GM03348 (cell line): ENCODE results near the gene MRNIP.

Experiments used
- DNase-seq: peaks from one replicate; pipeline ENCODE4 v3.0.0; 2012; ENCODE audit warnings: low spot score

MRNIP gene

DNA sequence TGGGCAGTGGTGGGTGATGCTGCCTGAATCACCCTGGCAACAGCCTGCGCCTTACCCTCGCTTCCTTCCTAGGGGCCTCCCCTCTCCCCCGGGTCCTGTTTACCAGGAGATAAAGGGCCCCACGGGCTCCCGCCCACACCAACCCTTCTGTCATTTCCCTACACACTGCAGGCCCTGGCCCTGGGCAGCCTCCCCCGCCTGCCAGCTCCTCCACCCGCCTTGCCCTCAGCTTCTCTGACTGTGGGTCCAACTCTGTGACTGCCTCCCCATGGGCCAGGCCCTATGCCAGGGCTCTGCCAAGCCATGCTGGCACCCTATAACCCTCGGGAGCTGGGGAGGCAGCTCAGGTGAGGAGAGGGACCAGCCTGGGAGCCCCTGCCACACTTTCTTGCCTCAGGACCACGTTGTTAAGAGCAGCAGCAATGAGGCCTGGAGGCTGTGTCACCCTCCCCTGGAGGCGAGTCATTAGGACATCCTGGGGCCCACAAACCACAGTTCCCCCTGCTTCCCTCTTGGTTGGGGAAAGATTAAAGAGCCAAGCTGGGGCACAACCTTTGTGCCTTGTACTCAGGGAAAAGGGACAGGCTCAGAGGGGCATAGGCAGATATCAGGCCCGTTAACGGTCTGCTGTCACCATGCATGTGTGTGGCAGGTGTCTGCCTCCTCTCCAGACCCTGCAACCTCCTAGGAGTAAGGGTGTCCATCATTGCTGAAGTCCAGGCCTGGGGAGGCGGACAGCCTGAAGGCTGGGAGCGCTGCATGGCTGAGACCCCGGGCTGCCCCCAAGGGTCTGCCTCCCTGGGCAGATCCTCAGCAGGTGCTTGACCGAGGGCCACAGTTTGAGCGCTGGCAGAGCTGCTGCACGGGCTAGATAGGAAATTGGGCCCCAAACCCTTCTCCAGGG is 54.7 kb downstream of the MRNIP start:
- DNase-seq: no peak

DNA sequence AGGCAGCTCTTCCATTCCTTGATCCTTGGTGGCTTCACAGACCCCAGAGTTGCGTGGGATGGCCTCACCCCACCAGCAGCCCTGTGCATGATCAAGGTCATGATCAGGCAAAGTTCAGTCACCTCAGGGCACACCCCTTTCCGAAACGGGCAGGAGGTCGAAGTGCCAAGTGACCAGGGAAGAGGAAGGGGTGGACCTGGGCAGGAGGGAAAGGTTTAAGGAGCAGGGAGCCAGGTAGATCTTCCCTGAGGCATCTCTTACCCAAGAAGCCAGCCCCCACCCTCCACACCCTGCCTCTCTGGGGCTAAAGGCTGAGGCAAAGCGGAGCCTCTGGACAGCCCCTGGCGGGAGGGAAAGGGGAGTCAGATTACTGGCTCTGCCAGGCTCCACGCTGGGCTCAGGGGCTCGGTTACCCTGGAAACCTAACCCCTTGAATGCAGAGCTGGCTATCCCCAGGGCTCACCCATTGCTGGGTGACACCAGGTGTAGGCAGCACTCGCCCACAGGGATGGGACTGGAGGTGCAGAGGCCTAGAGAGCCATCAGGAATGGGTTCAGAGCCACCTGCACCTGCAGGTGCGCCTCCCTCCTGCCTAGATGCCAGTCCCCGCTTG is 55.6 kb downstream of the MRNIP start:
- DNase-seq: no peak

DNA sequence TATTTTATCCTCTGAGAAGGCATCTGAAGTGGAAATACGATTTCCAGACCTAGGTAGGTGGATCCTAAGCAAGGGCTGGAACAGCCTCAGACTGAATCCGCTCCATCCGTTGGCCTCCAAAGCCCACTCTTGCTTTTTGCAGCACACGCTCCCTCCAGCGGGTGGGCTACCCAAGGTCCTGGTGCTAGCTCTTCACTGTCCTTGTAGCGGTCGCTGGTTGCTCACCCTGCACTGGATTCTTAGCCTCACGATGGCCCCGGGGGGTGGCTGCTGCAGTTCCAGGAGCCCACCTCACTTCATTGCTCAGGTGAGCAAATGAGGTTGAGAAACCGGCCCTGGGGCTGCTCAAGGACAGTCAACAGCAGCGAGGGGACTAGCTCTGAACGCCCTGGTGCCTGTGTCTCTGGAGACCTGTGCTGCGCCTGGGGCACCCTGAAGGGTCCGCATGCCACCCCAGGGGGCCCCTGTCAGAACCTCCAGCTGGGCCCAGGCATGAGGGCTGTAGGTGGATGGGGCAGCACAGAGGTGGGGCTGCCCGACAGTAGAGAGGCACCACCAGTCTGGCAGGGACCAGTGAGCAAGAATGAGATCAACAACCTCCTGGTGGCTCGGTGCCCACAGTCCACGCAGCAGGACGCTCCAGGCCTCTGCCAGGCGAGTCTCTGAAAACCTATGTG is 56.3 kb downstream of the MRNIP start:
- DNase-seq: no peak

DNA sequence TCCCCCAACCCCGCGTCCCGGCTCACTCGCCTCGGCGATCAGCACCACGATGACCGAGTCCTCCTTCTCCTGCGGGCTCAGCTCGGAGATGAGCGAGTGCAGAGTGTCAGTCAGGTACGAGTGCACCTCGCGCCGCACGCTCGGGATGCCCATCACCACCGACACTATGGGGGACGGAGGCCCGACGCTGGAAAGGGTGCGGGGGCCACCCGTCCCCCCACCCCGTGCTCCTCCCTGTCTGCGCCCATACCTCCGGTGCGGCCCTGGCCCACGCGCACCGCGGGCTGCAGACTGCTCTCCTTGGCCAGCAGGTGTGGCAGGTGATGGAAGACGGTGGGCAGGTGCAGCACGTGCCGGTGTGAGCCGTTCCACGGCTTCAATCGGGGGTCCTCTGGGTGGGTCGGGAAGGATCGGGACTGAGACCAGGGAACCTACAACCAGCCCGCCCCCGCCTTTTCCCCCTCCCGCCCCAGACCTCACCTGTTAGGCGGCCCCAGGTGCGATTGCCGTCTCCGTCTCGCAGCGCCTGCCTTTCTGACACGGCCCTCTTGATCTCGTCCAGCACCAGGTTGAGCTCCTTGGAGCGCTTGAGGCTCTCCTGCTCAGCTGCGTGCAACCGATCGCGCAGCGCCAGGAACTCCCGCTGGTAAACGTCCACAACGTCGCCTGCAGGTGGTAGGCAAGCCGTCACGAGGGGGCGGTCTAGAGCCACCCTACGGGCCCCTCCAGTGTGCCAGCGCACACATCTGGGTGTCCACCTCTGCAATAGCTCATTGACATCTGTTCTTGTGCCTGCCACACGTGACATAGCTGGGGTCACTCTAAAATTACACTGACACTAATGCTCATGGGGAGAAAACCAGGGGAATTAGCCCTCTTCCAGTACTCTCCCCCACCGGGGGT is 57.1 kb downstream of the MRNIP start:
- peak; percentile 67 for DNase-seq

DNA sequence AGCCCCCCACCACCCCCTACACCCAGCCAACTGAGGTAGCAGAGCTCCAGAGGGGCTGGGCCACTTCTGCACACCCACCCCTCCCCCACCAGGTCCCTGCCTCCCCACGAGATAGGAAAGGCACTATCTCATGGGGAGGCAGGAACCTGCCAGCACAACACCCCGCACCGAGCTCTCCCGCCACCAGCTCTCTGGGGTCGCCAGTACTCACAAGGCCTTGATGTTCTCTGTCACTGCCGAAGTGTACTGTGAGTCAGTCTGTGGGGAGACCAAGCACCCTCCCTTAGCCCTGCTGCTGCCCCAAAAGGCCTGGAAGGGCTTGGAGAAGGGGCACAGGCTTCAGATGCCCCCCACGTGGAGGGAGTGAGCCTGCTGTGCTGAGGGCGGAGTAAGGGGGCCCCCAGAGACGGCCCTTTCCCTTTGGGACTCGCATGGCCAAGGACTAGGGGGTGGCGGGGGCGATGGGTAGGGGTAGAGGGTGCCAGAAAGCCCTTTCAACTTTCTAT is 57.9 kb downstream of the MRNIP start:
- no peak for DNase-seq

DNA sequence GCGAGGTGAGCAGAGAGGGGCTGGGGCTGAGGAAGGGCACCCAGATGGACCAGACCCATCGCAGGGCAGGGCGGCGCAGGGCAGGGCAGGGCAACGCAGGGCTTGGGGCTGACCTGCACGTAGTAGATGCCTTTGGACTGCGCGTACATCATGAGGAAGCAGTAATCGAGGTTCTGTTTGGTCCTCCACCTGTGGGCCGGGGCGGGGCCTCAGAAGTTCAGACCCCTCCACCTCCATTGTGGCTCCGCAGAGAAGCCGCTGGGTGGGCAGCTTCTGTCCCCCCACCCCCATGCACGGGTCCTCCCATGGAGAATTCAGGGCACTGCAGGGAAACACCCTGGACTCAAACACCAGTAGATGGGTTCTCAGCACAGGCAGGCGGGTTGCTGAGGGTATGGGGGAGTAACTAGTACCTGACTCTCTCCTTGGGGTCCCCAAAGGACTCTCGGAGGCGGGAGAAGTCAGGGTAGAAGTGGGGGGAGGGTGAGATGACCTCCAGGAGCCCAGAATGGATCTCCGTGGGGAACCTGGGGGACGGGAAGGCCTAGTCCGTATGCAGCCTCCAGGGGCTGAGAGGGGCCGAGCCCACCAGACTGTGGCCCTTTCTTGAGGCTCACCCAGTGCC is 58.4 kb downstream of the MRNIP start:
- no peak for DNase-seq

DNA sequence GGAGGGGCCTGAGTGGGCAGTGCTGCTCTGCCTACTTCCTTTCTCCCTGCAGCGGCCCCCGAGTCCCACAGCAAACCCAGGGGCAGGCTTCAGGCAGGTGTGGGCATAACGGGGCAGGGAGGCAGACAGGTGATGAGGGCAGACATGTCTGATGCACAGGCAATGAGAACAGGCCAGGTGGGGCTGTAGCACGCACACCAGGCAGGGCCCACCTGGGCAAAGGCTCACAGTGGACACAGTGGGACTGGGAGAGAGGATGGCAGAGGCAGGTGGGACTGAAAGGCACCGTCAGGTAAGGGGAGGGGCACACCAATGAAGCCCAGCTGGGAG is 59.0 kb downstream of the MRNIP start:
- DNase-seq: no peak

DNA sequence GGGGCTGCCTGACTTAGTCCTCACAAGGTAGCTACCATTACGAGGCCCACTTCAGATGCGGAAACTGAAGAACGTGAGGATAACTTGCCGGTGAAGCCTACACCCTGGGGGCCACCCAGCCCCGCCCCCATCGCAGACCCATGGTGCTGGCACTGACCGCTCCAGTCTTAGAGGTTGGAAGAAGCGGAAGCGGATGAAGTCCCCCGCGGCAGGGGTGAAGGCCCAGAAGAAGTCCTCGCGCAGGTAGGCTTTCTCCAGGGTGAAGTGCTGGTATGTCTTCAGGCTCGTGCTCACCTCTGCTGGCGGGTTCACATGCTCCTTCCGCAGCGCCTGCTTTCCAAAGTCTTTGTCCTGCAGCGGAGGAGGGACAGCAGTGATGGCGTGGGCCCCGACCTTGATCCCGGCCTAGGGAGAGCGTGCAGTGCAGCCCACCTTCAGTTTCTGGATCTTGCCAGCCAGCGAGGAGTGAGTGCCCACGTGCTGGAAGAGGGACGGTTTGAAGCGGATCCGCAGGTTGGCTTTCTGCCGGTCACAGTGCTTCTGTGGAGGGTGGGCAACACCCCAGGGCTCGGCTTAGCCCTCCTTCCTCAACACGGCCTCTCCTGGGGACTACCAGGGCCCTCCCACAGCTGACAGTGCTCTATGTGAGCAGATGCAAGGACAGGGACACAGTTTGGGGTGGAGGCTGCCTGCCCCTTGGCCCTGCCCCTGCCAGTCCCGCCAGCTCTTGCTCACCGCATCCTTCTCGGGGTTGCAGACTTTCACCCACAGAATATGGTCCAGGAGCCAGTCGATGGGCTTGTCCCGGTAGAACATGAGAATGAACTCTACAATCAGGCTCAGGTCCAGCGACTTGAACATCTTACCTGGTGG is 59.6 kb downstream of the MRNIP start:
- DNase-seq: no peak

DNA sequence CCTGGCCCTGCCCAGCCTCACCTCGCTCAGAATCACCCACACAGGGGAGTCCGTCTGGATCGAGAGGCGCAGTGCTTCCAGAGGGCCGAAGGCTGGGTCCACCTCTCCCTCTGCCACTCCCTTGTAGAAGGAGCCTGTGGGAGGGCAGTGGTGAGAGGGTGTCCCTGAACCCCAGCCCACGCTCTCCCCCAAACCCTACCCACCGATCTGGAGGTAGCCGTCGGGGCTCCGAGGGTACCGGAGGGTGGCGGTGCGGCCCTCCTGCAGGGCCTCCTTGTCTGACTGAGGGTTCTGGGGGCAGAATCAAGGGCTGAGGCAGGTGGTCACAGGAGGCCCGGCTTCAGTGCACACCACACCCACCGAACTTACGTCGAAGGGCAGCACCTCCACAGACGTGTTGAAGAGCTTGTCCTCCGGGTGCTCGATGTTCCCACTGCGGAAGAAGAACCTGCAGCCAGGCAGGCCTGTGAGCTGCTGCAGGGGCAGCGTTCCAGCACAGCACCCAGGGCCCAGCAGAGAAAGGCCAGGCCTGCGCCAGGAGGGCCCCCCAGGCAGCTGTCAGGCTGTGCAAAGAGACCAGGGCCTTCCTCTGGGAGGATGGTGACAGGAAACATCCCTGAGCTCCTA is 60.4 kb downstream of the MRNIP start:
- DNase-seq: no peak

DNA sequence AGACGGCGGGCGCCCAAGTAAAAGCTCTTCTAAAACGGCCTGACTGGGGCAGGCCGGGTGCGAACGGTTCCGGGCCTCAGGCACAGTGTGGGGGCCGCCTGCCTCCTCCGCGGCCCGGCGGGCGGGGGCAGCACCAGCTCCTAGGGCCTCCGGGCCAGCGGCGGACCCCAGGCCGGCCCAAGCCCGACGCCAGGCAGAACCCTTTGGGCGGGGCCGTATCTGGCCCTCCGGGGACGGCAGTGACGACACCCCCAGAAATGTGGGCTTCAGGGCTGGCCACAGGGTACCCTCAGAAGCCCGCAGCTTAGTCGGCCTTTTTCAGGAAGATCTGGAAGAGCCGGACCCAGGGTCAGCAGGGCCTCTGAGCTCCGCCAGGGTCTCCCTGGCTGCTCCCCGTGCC is 60.9 kb downstream of the MRNIP start:
- DNase-seq: no peak

DNA sequence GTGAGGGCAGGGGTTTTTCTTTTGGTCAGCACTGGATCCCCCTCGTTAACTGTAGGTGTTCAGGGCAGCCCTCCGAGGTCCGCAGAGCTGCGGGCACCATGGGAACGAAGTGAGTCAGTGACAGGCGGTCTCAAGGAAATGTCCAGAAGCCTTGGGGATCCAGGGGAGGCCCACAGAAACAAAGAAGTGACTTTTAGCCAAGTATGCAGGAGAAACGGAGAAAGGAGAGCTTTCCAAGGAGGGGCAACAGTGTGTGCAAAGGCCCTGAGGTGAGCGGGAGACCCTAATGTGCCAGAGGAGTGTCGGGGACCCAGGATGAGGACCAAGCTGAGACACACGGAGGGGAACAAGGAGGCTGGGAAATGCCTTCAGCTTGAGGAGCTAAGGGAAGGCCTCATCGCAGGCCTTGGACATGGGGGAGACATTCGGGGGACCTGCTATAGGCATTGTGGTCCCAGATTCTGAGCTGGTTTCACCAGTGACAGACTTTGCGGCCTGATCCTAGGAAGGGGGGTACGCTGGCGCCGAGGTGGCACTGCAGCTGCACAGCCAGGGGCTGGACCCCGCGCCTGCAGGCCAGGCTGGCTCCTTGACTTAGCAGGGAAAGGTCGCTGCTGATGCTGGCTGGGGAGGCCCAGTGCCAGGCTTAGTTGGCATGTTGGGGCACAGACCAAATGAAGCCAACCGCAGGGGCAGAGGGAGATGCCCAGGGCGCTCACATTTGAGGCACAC is 61.6 kb downstream of the MRNIP start:
- no peak for DNase-seq

DNA sequence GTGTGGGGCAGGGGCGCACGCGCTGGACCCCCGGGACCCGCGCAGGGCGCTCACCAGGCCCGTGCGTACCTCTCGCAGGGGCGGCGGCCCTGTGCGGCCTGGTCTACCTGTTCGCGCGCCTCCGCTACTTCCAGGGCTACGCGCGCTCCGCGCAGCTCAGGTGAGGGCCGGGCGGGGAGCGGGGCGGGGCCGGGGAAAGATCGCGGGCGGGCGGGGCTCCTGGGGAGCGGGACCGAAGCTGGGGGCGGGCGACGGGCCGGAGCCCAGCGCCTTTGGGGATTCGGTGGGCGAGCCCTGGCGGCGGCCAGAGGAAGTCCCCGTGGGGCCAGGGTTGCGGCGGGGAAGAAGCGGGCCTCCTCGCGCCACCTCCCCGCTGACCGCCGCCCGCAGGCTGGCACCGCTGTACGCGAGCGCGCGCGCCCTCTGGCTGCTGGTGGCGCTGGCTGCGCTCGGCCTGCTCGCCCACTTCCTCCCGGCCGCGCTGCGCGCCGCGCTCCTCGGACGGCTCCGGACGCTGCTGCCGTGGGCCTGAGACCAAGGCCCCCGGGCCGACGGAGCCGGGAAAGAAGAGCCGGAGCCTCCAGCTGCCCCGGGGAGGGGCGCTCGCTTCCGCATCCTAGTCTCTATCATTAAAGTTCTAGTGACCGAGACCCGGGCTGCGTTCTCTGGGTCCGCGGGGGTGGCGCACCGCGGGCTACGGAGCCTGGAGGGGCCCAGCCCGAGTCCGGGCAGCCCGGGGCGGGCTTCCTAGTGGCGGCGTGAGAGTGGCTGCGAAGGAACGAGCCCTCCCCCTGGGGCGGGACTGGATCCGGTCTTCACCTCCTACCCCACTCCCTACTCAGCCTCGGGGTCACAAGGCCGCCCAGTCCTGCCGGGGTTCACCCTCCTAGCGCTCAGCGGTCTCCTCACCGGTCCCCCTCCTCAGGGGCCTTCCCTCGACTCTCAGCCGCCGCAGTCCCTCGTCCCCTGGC is 62.5 kb downstream of the MRNIP start:
- DNase-seq: peak; percentile 91

DNA sequence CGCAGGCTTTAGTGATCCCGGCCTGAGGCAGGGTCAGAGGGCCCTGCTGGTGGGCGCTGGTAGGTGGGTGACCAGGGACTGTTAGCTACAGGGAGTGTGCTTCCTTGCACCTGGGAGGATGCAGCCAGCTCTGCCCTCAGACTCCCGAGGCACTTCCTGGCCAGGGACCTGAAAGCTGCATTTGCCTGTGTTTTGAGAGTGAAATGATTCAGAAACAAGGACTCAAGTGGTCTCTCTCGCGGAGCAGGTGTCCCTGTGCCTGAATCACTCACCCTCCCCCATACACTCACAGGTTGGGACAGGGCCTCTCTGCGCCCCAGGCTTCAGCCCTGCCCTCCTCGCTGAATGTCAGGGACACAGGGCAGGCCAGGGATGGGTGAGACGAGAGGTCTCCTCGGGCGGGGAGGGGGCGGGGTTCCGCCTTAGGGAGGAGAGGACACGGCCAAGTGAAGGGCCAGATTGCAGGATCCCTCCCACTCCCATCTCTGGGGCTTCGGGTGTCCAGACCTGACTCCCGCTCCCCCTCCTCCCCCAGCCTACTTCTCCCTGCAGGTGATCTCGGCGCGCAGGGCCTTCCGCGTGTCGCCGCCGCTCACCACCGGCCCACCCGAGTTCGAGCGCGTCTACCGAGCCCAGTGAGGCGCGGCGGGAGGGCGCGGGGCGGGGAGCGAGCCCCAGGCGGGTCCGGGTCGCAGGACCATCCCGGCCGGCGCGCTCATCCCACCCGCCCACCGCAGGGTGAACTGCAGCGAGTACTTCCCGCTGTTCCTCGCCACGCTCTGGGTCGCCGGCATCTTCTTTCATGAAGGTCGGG is 63.4 kb downstream of the MRNIP start:
- no peak for DNase-seq

DNA sequence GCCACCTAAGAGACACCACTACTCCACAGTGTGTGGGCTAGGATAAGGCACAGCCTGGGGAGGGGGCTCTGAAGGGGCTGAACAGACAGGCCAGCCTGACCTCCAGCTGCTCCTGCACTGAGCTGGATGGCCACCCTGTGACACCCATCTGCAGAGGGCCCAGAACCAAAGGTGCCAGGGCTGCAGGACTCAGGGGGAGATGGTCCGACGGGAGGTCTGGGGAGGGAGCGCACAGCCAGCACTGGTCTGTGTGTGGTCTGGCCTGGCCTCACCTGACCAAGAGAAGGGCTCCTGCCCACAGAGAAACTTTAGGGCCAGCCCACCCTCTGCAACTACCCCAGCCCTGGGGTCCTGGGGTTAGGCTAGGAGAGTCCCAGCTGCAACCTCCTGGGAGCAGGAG is 64.0 kb downstream of the MRNIP start:
- DNase-seq: no peak

DNA sequence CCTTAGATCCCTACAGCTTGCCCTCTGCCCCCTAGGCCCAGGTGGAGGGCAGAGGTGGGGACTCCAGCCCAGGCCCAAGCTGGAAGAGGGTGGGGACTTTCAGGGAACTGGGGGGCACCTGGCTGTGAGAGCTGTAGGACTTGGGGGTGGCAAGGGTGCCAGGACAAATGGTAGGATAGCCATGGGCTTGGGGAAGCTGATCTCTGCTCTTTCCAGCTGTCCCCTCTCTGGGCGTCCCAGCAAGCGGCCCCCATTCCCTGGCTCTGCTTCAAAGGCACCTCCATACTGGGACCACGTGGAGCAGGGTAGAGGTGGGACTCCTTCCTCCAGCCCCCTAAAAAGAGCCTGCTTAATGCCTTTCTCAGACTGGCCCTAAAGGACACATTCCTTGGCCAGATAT is 64.4 kb downstream of the MRNIP start:
- no peak for DNase-seq

DNA sequence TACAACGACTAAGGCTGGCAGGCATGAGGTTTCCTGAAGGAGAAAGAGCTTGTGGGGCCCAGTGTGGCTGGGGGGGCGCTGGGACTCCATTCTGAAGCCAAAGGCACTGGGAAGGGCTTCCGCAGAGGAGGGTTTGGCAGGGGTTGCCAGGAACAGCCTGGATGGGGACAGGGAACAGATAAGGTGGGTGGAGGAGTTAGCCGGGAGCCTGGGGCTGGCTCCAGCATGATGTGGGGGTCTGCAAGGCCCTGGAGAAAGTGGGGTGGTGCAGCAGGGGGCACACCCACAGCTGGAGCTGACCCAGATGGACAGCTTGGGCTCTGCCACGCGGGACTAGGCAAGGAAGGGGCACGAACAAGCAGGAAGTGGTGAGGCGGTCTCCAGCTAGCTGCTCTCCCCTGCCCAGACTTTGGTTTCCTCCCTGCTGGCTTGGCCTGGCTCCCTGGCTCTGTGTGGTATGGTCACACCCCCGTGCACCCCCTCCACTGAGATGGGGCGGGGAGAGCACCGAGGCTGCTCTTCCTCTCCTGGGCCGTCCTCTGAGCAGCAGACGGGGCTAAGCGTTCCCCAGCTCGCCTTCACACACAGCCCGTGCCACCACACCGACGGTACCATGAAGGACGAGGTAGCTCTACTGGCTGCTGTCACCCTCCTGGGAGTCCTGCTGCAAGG is 65.0 kb downstream of the MRNIP start, which contains the start of gene LTC4S:
TSS of gene LTC4S (plus strand) at position 519 of the 672 bp plus-strand sequence. CDS start at position 614, 95 bp downstream.
- peak; percentile 85 for DNase-seq
